Measurements from ENCODE around the gene WWTR1. TPM values are rescaled to one million over a fixed set of nuclear protein-coding genes. Genes with fewer than 3 reads are reported as not detected.
A peak's percentile ranks its signal among the peaks of the same experiment; 100 is the strongest.

WWTR1 gene
- 0.12 TPM for polyA plus RNA-seq (2012; ENCODE audit: low read depth, missing spikeins)

DNA sequence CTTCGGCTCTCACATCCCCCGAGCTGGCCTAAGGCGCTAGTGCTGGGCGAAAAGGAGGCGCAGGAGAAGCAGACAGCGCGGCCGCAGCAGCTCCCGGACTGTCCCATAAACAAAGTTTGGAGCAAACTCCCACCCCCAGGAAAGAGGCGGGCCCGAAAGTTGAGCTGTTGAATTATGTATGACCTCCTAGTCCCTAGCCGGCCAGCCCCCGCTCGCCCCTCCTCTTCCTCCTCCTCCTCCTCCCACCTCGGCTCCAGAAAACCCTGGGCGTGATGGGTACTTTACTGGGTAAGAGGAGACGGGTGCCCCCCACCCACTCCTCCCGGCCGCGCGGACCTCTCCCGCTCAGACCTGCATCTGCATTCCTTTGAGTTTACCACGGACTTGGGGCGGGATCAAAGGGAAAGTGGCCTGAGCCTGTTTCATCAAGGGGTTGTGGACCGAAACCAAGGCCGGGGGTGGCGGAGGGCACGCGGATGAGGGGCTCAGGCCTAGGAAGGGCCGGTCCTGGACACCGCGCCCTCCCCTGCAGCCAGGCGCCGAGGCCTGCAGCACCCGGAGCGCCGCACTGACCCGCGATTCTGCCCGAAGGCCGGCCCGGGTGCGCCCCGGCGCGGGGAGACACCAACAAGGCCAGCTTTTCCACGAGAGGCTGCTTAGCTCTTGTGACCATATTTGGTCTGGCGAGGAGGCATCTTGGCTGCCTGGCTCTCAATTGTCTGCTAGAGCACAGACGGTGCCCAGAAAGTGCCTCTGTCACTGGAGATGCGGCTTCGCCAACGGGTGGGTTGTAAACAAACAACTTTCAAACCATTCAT is at the start of gene WWTR1:
Gene WWTR1, minus strand, starts transcription at position 100 of the 818 bp plus-strand sequence. CDS start 719 bp downstream, outside the sequence.
- TF ChIP-seq SPI1 (IDR thresholded peaks at IDR 0.05; ENCODE audit: low read depth, low read length): no peak
- no peak for TF ChIP-seq PAX5 (IDR thresholded peaks at IDR 0.05; ENCODE audit: insufficient read depth, low read length, severe bottlenecking)
- no peak for TF ChIP-seq POLR2A (IDR thresholded peaks at IDR 0.05; ENCODE audit: low read depth, low read length)
- TF ChIP-seq TAF1 (IDR thresholded peaks at IDR 0.05; ENCODE audit: low read depth, low read length): no peak
- TF ChIP-seq POLR2AphosphoS5 (IDR thresholded peaks at IDR 0.05; ENCODE audit: low read depth, low read length): no peak
- TF ChIP-seq POU2F2 (IDR thresholded peaks at IDR 0.05; ENCODE audit: low read depth, low read length): no peak; the same call in 1 of the 2 replicates
- DNase-seq (ENCODE audit: insufficient read length, low spot score) (peak; percentile 55), FAIRE-seq (no peak)

DNA sequence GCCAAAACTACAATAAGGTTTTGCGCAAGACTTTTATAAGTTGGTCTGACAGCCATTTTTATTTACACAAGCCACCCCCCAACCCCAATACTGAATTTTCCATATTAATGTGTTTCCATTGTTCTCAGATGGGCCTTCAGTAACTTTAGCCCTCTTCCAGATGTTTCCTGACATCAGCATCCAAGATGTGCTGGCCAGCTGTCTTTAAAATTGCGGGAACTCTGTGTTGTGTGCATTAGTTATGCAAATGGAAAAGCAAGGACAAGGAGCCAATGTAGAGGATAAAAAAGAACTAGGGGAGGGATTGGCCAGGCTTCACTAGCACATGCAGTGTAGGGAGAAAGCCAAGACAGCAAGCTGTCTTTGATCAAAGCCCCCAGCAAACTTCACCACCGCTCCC is 49.1 kb upstream of the WWTR1 start:
- FAIRE-seq (no peak), DNase-seq (ENCODE audit: insufficient read length, low spot score) (no peak)
- TF ChIP-seq POU2F2 (IDR thresholded peaks at IDR 0.05; ENCODE audit: low read depth, low read length) (no peak), POLR2AphosphoS5 (IDR thresholded peaks at IDR 0.05; ENCODE audit: low read depth, low read length) (no peak), TAF1 (IDR thresholded peaks at IDR 0.05; ENCODE audit: low read depth, low read length) (no peak), POLR2A (IDR thresholded peaks at IDR 0.05; ENCODE audit: low read depth, low read length) (no peak), SPI1 (IDR thresholded peaks at IDR 0.05; ENCODE audit: low read depth, low read length) (no peak), PAX5 (IDR thresholded peaks at IDR 0.05; ENCODE audit: insufficient read depth, low read length, severe bottlenecking) (no peak)

DNA sequence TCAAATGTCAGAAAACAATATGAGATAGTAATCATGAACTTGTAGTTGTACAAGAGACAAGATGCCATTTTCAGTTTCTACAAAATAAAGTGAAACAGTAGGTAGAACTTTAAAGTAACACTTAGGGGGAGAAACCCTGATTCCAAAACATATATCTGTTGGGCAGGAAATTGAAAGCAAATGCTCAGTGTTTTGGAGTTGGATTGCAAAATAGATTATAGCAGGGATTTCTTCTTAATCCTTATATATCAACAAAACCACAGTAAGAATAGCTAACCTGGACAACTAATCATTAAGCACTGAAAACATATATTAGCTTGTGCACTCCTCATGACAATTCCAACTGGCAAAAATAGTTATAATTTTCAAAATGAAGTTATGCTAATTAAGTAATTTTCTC is 47.6 kb upstream of the WWTR1 start:
- no peak for TF ChIP-seq SPI1 (IDR thresholded peaks at IDR 0.05; ENCODE audit: low read depth, low read length)
- TF ChIP-seq PAX5 (IDR thresholded peaks at IDR 0.05; ENCODE audit: insufficient read depth, low read length, severe bottlenecking): no peak
- no peak for TF ChIP-seq POLR2A (IDR thresholded peaks at IDR 0.05; ENCODE audit: low read depth, low read length)
- no peak for TF ChIP-seq POLR2AphosphoS5 (IDR thresholded peaks at IDR 0.05; ENCODE audit: low read depth, low read length)
- no peak for TF ChIP-seq POU2F2 (IDR thresholded peaks at IDR 0.05; ENCODE audit: low read depth, low read length)
- TF ChIP-seq TAF1 (IDR thresholded peaks at IDR 0.05; ENCODE audit: low read depth, low read length): no peak
- FAIRE-seq: no peak
- no peak for DNase-seq (ENCODE audit: insufficient read length, low spot score)

DNA sequence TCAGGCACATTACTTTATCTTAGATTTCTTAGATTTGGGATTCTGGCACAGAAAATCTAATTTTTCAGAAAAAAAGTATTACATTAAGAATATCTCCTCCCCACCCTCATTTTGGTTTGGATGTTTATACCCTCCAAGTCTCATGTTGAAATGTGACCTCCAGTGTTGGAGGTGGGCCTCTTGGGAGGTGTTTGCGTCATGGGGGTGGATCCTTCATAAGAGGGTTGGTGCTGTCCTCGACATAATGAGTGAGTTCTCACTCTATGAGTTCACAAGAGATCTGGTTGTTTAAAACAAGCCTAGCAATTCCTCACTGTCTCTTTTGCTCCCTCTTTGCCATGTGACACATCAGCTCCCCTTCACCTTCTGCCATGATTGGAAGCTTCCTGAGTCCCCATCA is 45.6 kb upstream of the WWTR1 start:
- FAIRE-seq (no peak), DNase-seq (ENCODE audit: insufficient read length, low spot score) (no peak)
- TF ChIP-seq POLR2AphosphoS5 (IDR thresholded peaks at IDR 0.05; ENCODE audit: low read depth, low read length): no peak
- TF ChIP-seq POU2F2 (IDR thresholded peaks at IDR 0.05; ENCODE audit: low read depth, low read length): no peak
- no peak for TF ChIP-seq POLR2A (IDR thresholded peaks at IDR 0.05; ENCODE audit: low read depth, low read length)
- no peak for TF ChIP-seq SPI1 (IDR thresholded peaks at IDR 0.05; ENCODE audit: low read depth, low read length)
- TF ChIP-seq PAX5 (IDR thresholded peaks at IDR 0.05; ENCODE audit: insufficient read depth, low read length, severe bottlenecking): no peak
- no peak for TF ChIP-seq TAF1 (IDR thresholded peaks at IDR 0.05; ENCODE audit: low read depth, low read length)

GRCh38 chr3:149702691-149703441 is 45.0 kb upstream of the WWTR1 start:
- FAIRE-seq: no peak
- TF ChIP-seq POLR2A (IDR thresholded peaks at IDR 0.05; ENCODE audit: low read depth, low read length): no peak
- TF ChIP-seq SPI1 (IDR thresholded peaks at IDR 0.05; ENCODE audit: low read depth, low read length): no peak
- no peak for TF ChIP-seq TAF1 (IDR thresholded peaks at IDR 0.05; ENCODE audit: low read depth, low read length)
- no peak for TF ChIP-seq POU2F2 (IDR thresholded peaks at IDR 0.05; ENCODE audit: low read depth, low read length)
- DNase-seq (ENCODE audit: insufficient read length, low spot score): no peak

DNA sequence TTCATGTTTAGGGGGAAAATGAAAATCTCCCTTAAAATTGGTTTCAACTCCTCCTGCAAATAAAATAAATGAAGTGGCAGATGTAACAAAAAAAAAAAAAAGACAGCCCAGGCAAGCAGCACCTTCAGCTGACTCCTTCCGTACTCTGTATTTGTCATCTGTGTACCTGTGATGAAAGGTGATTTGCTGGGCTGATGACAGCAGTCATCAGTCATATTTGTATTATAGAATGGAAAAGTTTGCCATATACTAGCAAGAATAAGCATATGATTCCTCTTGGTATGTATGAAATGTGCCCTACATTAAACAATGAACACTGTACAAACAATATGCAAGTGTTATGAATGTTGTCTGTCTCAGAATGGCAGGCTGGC is 44.1 kb upstream of the WWTR1 start:
- no peak for FAIRE-seq
- TF ChIP-seq POLR2A (IDR thresholded peaks at IDR 0.05; ENCODE audit: low read depth, low read length) (no peak), POLR2AphosphoS5 (IDR thresholded peaks at IDR 0.05; ENCODE audit: low read depth, low read length) (no peak), SPI1 (IDR thresholded peaks at IDR 0.05; ENCODE audit: low read depth, low read length) (no peak), PAX5 (IDR thresholded peaks at IDR 0.05; ENCODE audit: insufficient read depth, low read length, severe bottlenecking) (no peak), POU2F2 (IDR thresholded peaks at IDR 0.05; ENCODE audit: low read depth, low read length) (no peak), TAF1 (IDR thresholded peaks at IDR 0.05; ENCODE audit: low read depth, low read length) (no peak)
- no peak for DNase-seq (ENCODE audit: insufficient read length, low spot score)

GRCh38 chr3:149701206-149701976 is 43.6 kb upstream of the WWTR1 start:
- TF ChIP-seq POLR2A (IDR thresholded peaks at IDR 0.05; ENCODE audit: low read depth, low read length) (no peak), TAF1 (IDR thresholded peaks at IDR 0.05; ENCODE audit: low read depth, low read length) (no peak), SPI1 (IDR thresholded peaks at IDR 0.05; ENCODE audit: low read depth, low read length) (no peak), POLR2AphosphoS5 (IDR thresholded peaks at IDR 0.05; ENCODE audit: low read depth, low read length) (no peak), POU2F2 (IDR thresholded peaks at IDR 0.05; ENCODE audit: low read depth, low read length) (no peak), PAX5 (IDR thresholded peaks at IDR 0.05; ENCODE audit: insufficient read depth, low read length, severe bottlenecking) (no peak)
- no peak for DNase-seq (ENCODE audit: insufficient read length, low spot score)
- no peak for FAIRE-seq

DNA sequence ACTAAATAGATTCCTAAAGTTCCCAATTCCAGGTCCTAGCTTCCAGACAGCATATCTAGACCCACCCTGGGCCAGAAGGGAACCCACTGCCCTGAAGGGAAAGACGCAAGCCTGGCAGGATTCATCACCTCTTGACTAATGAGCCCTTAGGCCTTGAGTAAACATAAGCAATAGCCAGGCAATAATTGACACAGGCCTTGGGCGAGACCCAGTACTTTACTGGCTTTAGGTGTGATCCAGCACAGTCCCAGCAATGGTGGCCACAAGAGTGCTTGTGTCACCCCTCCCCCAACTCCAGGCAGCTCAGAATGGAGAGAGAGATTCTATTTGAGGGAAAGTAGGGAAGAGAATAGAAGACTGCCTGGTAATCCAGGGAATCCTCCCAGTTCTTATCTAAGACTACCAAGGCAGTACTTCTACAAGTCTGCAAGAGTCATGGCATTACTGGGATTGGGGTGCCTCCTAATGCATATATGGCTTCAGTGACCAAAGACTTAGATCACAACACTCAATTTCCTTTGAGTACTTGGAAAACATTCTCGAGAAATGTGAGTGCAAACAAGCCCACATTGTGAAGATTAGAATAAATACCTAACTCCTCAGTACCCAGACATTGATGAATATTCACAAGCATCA is 30.4 kb upstream of the WWTR1 start:
- TF ChIP-seq POLR2AphosphoS5 (IDR thresholded peaks at IDR 0.05; ENCODE audit: low read depth, low read length) (no peak), SPI1 (IDR thresholded peaks at IDR 0.05; ENCODE audit: low read depth, low read length) (no peak), TAF1 (IDR thresholded peaks at IDR 0.05; ENCODE audit: low read depth, low read length) (no peak), PAX5 (IDR thresholded peaks at IDR 0.05; ENCODE audit: insufficient read depth, low read length, severe bottlenecking) (no peak), POU2F2 (IDR thresholded peaks at IDR 0.05; ENCODE audit: low read depth, low read length) (no peak)
- FAIRE-seq (no peak), DNase-seq (ENCODE audit: insufficient read length, low spot score) (no peak)

Measured in GM12891 (cell line).